ENCODE results near the gene POMZP3. TPM values are rescaled to one million over a fixed set of nuclear protein-coding genes. Genes with fewer than 3 reads are reported as not detected.
"Not testable (repeated sequence)": the region's sequence is repeated elsewhere in the genome, so short reads cannot be mapped to it uniquely, and the experiment has no call there.

POMZP3 gene
- total RNA-seq, 1 donor = 5.4 TPM

GRCh38 chr7:76591033-76591432 is 36.0 kb downstream of the POMZP3 start:
- DNase-seq (ENCODE audit: low read depth in 2 of 3, low spot score in 2 of 3) = not testable (repeated sequence)

- not testable (repeated sequence) for DNase-seq (ENCODE audit: low read depth in 2 of 3, low spot score in 2 of 3)
Measured at GRCh38 chr7:76588586-76588985, 38.5 kb downstream of the POMZP3 start.

- DNase-seq (ENCODE audit: low read depth in 2 of 3, low spot score in 2 of 3) = not testable (repeated sequence)
Measured at GRCh38 chr7:76586585-76587315, 40.3 kb downstream of the POMZP3 start.

- not testable (repeated sequence) for DNase-seq (ENCODE audit: low read depth in 2 of 3, low spot score in 2 of 3)
Measured at GRCh38 chr7:76583636-76584281, 43.3 kb downstream of the POMZP3 start.

- DNase-seq (ENCODE audit: low read depth in 2 of 3, low spot score in 2 of 3) = peak in 2 of 3 donors; percentile 28 to 33
Measured at GRCh38 chr7:76582848-76583631, 44.0 kb downstream of the POMZP3 start.

- DNase-seq (ENCODE audit: low read depth in 2 of 3, low spot score in 2 of 3) = not testable (repeated sequence)
Measured at GRCh38 chr7:76575919-76576655, 51.0 kb downstream of the POMZP3 start.

GRCh38 chr7:76575431-76575830 is 51.6 kb downstream of the POMZP3 start:
- not testable (repeated sequence) for DNase-seq (ENCODE audit: low read depth in 2 of 3, low spot score in 2 of 3)

- DNase-seq (ENCODE audit: low read depth in 2 of 3, low spot score in 2 of 3) = not testable (repeated sequence)
Measured at GRCh38 chr7:76572296-76572695, 54.8 kb downstream of the POMZP3 start.

- DNase-seq (ENCODE audit: low read depth in 2 of 3, low spot score in 2 of 3) = not testable (repeated sequence)
Measured at GRCh38 chr7:76570324-76570775, 56.7 kb downstream of the POMZP3 start.

GRCh38 chr7:76568742-76569141 is 58.3 kb downstream of the POMZP3 start:
- not testable (repeated sequence) for DNase-seq (ENCODE audit: low read depth in 2 of 3, low spot score in 2 of 3)

- not testable (repeated sequence) for DNase-seq (ENCODE audit: low read depth in 2 of 3, low spot score in 2 of 3)
Measured at GRCh38 chr7:76567753-76568152, 59.3 kb downstream of the POMZP3 start.

GRCh38 chr7:76567311-76567710 is 59.8 kb downstream of the POMZP3 start:
- not testable (repeated sequence) for DNase-seq (ENCODE audit: low read depth in 2 of 3, low spot score in 2 of 3)

- DNase-seq (ENCODE audit: low read depth in 2 of 3, low spot score in 2 of 3) = not testable (repeated sequence)
Measured at GRCh38 chr7:76565001-76565400, 62.1 kb downstream of the POMZP3 start.

GRCh38 chr7:76561342-76561741 is 65.7 kb downstream of the POMZP3 start:
- DNase-seq (ENCODE audit: low read depth in 2 of 3, low spot score in 2 of 3) = not testable (repeated sequence)

- not testable (repeated sequence) for DNase-seq (ENCODE audit: low read depth in 2 of 3, low spot score in 2 of 3)
Measured at GRCh38 chr7:76560157-76560556, 66.9 kb downstream of the POMZP3 start.

Other genes starting within 250 kb of the POMZP3 start
- 0.81 TPM for gene SSC4D, start 217.6 kb downstream of the POMZP3 start, total RNA-seq
- gene ZP3, start 202.3 kb downstream of the POMZP3 start, total RNA-seq = 17.5 TPM
- gene DTX2, start 165.6 kb downstream of the POMZP3 start, total RNA-seq = 14.5 TPM
- 1.1 TPM for gene UPK3B, start 116.7 kb downstream of the POMZP3 start, total RNA-seq
- under 0.01 TPM for gene SPDYE16, start 84.0 kb downstream of the POMZP3 start, total RNA-seq

All from hematopoietic multipotent progenitor cell (in vitro differentiated cells).